Stimulated activated CD4-positive, alpha-beta T cell treated with anti-CD3 and anti-CD28 coated beads, Interleukin-1b, Interleukin-23, amount 100 ng/mL, for 48 hours (primary cell): Measurements from ENCODE around the gene SMAP1.

Source experiments
- DNase-seq: peaks from one replicate; pipeline ENCODE4 v3.0.0-alpha.2; 2020

SMAP1 gene

GRCh38 chr6:70844301-70844700, 176.6 kb downstream of the SMAP1 start:
- DNase-seq, result no peak

DNA sequence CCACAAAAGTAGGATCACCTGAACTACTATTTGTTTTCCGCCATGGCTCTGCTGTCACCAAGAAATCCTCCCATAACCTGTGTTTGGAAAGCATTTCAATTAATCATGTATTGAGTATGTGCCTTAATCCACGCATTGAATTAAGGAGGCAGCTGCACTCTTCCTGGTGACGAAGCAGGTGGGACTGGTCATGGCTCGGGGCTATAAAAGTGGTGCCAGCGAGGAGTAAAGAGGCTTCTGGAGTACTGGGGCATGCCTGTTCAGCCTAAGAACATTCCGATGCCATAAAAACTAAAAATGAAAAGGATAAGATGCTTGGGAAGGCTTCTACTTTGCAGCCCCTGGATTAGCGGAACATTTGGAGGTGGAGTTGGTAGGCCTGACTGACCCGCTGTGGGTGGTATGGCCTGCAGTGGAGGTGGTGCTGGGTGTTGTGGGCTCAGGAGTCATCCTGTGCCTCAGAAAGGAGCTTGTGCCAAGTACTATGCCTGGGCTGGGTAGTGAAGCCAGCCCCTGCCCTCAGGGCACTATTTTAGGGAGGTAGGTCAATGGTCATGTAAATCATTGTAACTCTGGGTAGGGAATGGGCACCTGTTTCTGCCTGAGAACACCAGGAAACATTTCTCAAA, 178.6 kb downstream of the SMAP1 start:
- no peak for DNase-seq

DNA sequence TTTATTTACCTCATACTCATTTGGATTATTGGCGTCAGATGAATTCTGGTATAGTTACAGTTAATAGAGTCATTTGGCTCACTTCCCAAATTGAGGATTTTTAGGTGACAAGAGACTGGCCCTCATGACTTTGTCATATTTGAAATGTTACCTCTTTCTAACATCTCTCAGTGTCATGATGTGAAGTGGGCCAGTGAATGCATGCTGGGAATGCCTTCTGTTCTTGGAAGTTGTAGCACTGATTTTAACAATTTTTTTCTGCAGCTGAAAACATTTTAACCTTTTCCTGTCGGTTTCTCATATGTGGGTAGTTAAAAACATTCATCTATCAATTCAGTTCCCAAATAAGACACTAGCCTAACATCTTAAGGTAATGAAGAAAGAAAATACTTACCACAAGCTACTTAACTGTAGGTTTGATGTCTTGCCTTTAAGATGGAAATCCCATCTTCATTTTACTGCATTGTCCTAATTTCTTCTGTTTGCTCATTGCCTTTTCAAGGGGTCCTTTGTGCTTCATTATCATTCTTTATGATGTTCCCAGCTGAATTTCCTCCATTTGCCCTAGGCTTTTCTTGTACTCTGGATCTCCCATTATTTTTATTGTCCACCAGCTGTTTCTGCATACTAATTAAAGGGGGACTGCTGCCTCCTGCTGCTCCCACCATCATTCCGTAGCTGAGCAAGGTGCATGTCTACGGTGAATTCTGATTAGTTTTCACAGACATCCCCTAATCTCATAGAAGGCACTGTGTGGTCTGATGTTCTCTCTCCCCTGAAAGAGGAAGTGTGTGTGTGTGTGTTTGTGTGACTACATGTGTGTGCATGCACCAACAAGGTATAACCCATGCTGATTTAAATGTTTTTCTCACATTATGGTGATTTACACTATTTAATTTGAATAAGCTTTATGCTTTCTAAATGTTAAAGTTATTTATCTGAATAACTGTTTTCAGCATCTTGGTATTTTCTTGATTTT, 179.7 kb downstream of the SMAP1 start:
- DNase-seq, result no peak

DNA sequence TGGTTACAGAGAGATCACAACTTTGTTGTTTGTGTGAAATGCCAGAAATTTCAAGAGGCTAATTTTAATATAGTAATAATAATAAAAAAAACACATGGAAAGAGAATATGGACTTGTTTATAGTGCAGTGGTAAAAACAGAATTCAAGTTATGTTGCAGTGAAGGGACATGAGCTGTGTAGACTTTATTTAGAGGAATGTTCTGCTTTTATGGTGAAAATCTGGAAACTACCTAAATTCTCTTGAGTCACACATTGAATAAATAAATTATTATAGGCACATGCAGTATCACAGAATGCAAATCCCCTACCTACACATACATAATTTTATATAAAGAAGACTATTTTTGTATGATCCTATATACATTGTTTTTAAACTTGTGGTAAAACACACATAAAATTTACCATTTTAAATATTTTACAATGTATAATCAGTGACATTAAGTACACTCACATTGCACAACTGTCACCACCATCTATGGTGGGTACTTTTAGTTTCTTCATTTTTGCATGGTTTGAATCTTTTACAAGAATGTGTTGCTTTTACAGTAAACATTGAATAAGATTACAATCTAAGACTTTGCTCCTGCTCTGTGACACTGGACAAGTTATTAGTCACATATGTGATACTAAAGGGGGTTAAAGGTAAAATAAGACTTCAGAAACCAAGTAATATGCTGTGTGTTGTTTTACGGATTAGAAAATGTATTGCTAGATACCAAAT, 181.8 kb downstream of the SMAP1 start:
- DNase-seq, result no peak

- DNase-seq, result no peak
These were observed 185.1 kb downstream of the SMAP1 start for GRCh38 chr6:70852667-70853246.

- DNase-seq, result no peak
These were observed 189.8 kb downstream of the SMAP1 start for GRCh38 chr6:70857387-70858077.

GRCh38 chr6:70860045-70860444, 192.4 kb downstream of the SMAP1 start:
- no peak for DNase-seq

- no peak for DNase-seq
These were observed 193.2 kb downstream of the SMAP1 start for GRCh38 chr6:70860920-70861319.

DNA sequence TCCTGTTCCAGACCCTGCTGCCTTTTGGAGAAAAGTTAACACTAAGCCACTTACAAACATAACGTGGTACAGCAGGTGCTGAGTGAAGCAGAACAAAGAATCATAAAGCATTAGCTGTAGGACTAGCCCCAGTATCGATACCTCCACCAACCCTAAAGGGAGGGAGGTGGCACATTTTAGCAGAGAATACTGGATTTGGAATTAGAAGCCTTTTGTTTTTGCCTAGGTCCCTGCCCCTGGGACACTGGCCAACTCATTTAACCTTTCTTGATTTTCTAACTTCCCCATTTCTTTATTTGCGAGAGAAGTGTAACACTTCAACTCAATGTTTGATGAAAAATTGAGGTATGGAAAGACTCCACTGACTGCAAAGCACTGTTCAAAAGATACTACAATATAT, 195.7 kb downstream of the SMAP1 start:
- DNase-seq, result no peak

- no peak for DNase-seq
These were observed 196.7 kb downstream of the SMAP1 start for GRCh38 chr6:70864401-70864800.

- DNase-seq, result no peak
These were observed 204.8 kb downstream of the SMAP1 start for GRCh38 chr6:70872469-70872868.

- DNase-seq, result no peak
These were observed 206.7 kb downstream of the SMAP1 start for GRCh38 chr6:70874181-70874913.

DNA sequence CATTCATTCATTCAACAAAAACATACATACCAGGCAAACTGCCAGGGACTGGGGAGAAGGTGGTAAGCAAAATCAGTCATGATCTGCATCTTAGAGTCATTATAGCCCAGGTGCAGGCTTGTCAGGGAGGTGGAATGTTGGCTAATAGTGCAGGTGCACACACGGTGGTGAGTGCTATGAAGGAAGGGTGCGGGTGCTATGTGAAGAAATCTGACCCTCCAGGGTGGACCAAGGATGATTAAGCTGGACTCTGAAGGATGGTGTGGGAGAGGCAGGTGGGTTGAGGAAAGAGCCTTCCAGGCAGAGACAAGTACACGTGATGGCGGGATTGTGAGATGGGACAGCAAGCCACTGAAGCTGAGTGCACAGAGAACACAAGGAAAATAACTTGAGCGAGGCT, 211.8 kb downstream of the SMAP1 start:
- no peak for DNase-seq

DNA sequence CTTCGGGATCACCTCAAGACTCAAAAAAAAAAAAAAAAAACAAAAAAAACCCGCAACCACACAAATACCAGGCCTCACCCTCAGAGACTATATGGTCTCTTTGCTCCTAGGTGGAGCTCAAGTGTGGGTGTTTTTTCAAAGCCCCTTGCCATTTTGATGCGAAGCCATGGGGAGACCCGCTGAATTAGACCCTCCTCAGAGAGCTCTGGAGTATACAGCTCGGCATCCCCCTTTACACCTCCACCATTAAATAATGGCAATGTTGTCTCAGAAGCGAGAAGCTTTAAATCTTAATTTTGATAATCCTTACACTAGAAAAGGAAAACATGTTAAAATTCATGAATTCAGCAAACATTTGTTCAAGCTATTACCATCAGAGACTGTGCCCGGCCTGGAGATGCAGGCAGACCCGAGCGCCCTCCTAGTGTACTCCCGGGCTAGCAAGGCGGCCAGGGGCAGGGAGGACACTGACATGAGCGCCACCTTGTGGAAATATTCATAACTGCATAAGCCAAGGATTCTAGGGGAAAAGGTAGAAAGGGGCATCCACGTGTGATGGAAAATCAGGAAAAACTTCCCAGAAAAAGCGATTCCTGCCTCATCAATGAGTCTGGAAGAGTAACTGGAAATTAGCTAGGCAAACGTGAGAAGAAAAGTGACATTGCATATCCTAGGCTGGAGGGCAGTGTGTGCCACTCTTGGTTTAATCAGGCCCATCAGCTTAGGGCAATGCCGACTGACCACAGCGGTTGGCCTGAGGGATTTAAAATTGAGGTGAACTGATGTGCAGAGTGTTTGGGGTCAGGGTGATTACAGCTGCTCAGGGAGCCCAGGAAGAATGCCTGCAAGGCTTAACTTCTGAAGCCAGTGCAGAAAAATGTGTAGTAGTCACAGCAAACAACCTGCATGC, 216.6 kb downstream of the SMAP1 start:
- peak; percentile 47 for DNase-seq

GRCh38 chr6:70886071-70886470, 218.4 kb downstream of the SMAP1 start:
- no peak for DNase-seq

GRCh38 chr6:70886661-70887060, 219.0 kb downstream of the SMAP1 start:
- DNase-seq, result no peak

- no peak for DNase-seq
These were observed 221.6 kb downstream of the SMAP1 start for GRCh38 chr6:70889270-70889669.

DNA sequence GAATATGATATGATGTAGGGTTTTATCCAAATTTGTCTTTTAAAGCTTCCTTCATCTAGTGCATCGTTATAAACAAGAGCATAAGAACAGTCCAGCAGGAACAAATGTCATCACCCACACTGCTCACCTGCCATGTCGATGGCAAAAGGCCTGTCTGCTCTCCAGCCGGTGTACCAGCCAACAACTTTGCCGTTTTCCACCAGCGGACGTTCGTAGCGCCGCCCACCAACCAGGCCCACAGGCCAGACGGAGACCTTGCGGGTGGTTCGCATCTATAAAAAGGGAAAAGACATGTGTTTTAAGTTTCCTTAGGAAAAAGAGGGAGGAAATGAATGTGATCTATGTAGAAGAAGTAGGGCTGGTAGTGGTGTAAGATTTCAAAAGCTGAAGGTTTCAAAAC, 226.3 kb downstream of the SMAP1 start:
- DNase-seq, result no peak

DNA sequence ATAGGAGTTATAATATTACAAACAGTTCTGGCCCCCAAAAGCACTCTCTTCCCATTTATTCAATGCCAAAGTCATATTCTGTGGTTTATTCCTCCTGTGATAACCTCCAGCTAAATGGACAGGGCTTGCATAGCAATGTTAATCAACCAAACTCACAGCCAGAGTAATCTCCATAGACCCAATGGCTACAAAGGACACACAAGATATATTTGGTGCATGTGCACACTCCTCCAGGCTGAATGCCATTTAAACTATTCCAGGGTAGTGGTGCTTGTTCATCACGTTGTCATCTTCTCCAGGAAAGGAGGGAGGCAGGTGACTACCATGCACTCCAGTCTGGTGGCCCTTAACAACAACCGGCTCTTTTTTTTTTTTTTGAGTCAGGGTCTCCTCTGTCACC, 232.4 kb downstream of the SMAP1 start:
- no peak for DNase-seq

DNA sequence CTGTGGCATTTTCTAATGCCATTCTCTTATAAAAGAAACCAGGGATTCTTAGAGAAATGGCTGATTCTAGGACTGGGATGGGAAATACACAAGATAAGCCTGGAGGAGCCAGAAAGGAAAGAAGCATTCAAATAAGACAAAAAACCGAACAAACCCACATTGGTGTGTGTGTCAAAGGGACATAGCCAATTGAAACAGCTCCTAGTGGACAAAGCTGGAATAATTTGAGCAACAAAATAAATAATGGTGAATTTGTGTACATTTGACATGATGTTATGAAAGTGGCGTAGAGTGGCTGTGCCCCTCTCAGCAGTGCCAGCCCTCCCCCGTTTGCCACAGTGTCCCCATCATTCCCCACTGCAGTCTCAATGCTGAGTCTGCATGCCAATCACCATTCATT, 233.6 kb downstream of the SMAP1 start:
- no peak for DNase-seq
